WTC11 (cell line): ENCODE results near the gene ACADVL. TPM values are rescaled to one million over a fixed set of nuclear protein-coding genes. Genes with fewer than 3 reads are reported as not detected.

Experiments used
- ATAC-seq: fragments of 200-7000 bp; cut with Tn5 transposase; 2 replicates; pipeline ENCODE4 v1.10.0; 2021; ENCODE audit warnings: mild to moderate bottlenecking, moderate library complexity
- CTCF ChIA-PET: fragments of 300-600 bp; sonication (Branson Sonifier 250); formaldehyde crosslinking; loops from one replicate; lab custom pipeline; 2021; ENCODE audit warnings: antibody characterized with exemption; lab: Charles Lee
- POLR2A ChIA-PET: fragments of 350-600 bp; sonication (Branson Sonifier 250); formaldehyde crosslinking; loops from one replicate; lab custom pipeline; 2021; ENCODE audit warnings: antibody characterized with exemption; lab: Charles Lee
- DNase-seq: peaks from one replicate; pipeline ENCODE4 v3.0.0; 2021; ENCODE audit warnings: low spot score
- H3K27ac Mint-ChIP-seq: 2 replicates; pipeline ENCODE4 v1.8.0; 2021; ENCODE audit warnings: mixed read lengths
- H3K27me3 Mint-ChIP-seq: 2 replicates; pipeline ENCODE4 v1.8.0; 2021; ENCODE audit warnings: low read depth, mild to moderate bottlenecking, moderate library complexity, mixed read lengths
- H3K36me3 Mint-ChIP-seq: 2 replicates; pipeline ENCODE4 v1.8.0; 2021; ENCODE audit warnings: mixed read lengths
- H3K4me1 Mint-ChIP-seq: 2 replicates; pipeline ENCODE4 v1.8.0; 2022; ENCODE audit warnings: mixed read lengths
- H3K4me3 Mint-ChIP-seq: 2 replicates; pipeline ENCODE4 v1.8.0; 2021; ENCODE audit warnings: mild to moderate bottlenecking, moderate library complexity, mixed read lengths
- H3K9me3 Mint-ChIP-seq: 2 replicates; pipeline ENCODE4 v1.8.0; 2021; ENCODE audit warnings: mixed read lengths
- GTF2I ChIP-seq: fragments of 250-450 bp; sonication (Bioruptor Pico); conservative IDR thresholded peaks from 2 replicates; pipeline ENCODE4 v1.4.0; 2021; ENCODE audit warnings: mild to moderate bottlenecking
- NR2C2 ChIP-seq: sonication (generic); formaldehyde crosslinking; IDR thresholded peaks from 2 replicates; pipeline ENCODE4 v1.8.0; 2022; ENCODE audit warnings: mild to moderate bottlenecking, missing genetic modification reagents
- PRRX2 ChIP-seq: fragments of 250-450 bp; sonication (Bioruptor Pico); IDR thresholded peaks from 2 replicates; pipeline ENCODE4 v1.8.0; 2021; ENCODE audit warnings: mild to moderate bottlenecking
- RELA ChIP-seq: sonication (generic); formaldehyde crosslinking; IDR thresholded peaks from 2 replicates; pipeline ENCODE4 v1.8.1; 2022; ENCODE audit warnings: missing genetic modification reagents, mild to moderate bottlenecking, borderline replicate concordance
- SP1 ChIP-seq: sonication (generic); formaldehyde crosslinking; conservative IDR thresholded peaks from 2 replicates; pipeline ENCODE4 v1.8.1; 2022; ENCODE audit warnings: missing genetic modification reagents
- TEAD1 ChIP-seq: sonication (generic); formaldehyde crosslinking; IDR thresholded peaks from 2 replicates; pipeline ENCODE4 v1.8.0; 2022; ENCODE audit warnings: mild to moderate bottlenecking, missing genetic modification reagents
- ZNF232 ChIP-seq: sonication (generic); formaldehyde crosslinking; IDR thresholded peaks from 2 replicates; pipeline ENCODE4 v1.8.0; 2022; ENCODE audit warnings: mild to moderate bottlenecking, missing genetic modification reagents
- total RNA-seq: library from RNA; stranded (reverse); gene quantifications from 3 replicates; pipeline ENCODE4 v1.2.3, GENCODE V29; 2021
- TF ChIP-seq, protein P1 (sequence below): sonication (generic); formaldehyde crosslinking; IDR thresholded peaks from 2 replicates; pipeline ENCODE4 v1.8.0; 2023; ENCODE audit warnings: missing genetic modification reagents, mild to moderate bottlenecking, borderline replicate concordance
- TF ChIP-seq, protein P2 (sequence below): sonication (generic); formaldehyde crosslinking; IDR thresholded peaks from 2 replicates; pipeline ENCODE4 v1.8.0; 2022; ENCODE audit warnings: mild to moderate bottlenecking, missing genetic modification reagents
- TF ChIP-seq, protein P3 (sequence below): fragments of 250-450 bp; sonication (Bioruptor Pico); IDR thresholded peaks from 2 replicates; pipeline ENCODE4 v2.1.2; 2022; ENCODE audit warnings: mild to moderate bottlenecking, moderate library complexity
- TF ChIP-seq, protein P4 (sequence below): sonication (generic); formaldehyde crosslinking; IDR thresholded peaks from 2 replicates; pipeline ENCODE4 v1.8.1; 2023; ENCODE audit warnings: mild to moderate bottlenecking, moderate library complexity, missing genetic modification reagents
- TF ChIP-seq, protein P5 (sequence below): fragments of 250-450 bp; sonication (Bioruptor Pico); IDR thresholded peaks from 2 replicates; pipeline ENCODE4 v1.9.0; 2021; ENCODE audit warnings: mild to moderate bottlenecking, borderline replicate concordance
- TF ChIP-seq, protein P6 (sequence below): fragments of 250-450 bp; sonication (Bioruptor Pico); IDR thresholded peaks from 2 replicates; pipeline ENCODE4 v1.9.0; 2021; ENCODE audit warnings: mild to moderate bottlenecking
- TF ChIP-seq, protein P7 (sequence below): fragments of 200-600 bp; IDR thresholded peaks from 2 replicates; pipeline ENCODE4 v1.8.0; 2022; ENCODE audit warnings: antibody characterized with exemption
- TF ChIP-seq, protein P8 (sequence below): sonication (generic); formaldehyde crosslinking; IDR thresholded peaks from 2 replicates; pipeline ENCODE4 v1.8.0; 2022; ENCODE audit warnings: mild to moderate bottlenecking, missing genetic modification reagents

ACADVL gene
- total RNA-seq, 1 experiment from 2014 or later, result 236 TPM

DNA sequence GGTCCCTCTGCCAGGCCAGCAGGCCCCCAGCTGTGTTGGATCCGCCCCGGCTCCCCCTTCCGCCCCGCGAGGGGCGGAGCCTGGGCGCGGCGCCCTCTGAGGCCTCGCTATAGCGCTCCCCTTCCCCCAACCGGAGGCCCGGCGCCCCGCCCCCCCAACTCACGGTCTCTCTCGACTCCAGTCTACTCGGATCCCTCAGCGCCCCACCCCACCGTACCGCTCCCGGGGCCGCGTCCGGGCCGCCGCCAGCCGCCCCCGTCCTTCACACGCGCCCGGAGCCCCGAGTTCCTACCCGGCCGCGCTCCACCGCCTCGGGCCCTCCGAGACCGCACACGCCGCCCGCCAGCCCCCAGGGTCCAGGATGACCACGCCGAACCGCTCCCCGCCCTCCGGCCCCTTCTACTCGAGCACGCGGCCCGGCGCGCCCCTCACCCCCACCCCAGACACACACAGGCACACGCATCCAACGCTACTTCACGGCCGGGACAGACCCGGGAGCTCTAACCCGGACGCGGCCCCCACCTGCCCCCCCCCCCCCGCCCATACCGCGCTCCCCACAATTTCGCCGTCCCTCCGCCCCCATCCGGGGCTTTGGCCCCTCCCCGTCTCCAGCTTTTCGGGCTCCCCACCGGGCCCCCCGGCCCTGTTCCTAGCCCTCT, 18.2 kb downstream of the ACADVL start (continued):
- TF ChIP-seq, protein P1, sequence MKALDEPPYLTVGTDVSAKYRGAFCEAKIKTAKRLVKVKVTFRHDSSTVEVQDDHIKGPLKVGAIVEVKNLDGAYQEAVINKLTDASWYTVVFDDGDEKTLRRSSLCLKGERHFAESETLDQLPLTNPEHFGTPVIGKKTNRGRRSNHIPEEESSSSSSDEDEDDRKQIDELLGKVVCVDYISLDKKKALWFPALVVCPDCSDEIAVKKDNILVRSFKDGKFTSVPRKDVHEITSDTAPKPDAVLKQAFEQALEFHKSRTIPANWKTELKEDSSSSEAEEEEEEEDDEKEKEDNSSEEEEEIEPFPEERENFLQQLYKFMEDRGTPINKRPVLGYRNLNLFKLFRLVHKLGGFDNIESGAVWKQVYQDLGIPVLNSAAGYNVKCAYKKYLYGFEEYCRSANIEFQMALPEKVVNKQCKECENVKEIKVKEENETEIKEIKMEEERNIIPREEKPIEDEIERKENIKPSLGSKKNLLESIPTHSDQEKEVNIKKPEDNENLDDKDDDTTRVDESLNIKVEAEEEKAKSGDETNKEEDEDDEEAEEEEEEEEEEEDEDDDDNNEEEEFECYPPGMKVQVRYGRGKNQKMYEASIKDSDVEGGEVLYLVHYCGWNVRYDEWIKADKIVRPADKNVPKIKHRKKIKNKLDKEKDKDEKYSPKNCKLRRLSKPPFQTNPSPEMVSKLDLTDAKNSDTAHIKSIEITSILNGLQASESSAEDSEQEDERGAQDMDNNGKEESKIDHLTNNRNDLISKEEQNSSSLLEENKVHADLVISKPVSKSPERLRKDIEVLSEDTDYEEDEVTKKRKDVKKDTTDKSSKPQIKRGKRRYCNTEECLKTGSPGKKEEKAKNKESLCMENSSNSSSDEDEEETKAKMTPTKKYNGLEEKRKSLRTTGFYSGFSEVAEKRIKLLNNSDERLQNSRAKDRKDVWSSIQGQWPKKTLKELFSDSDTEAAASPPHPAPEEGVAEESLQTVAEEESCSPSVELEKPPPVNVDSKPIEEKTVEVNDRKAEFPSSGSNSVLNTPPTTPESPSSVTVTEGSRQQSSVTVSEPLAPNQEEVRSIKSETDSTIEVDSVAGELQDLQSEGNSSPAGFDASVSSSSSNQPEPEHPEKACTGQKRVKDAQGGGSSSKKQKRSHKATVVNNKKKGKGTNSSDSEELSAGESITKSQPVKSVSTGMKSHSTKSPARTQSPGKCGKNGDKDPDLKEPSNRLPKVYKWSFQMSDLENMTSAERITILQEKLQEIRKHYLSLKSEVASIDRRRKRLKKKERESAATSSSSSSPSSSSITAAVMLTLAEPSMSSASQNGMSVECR (CRISPR knock-in tag), result 0 out of 2 replicates have a peak, but pooled peaks have one; percentile 18
- TF ChIP-seq ZNF232 (CRISPR knock-in tag) (0 out of 2 replicates have a peak, but pooled peaks have one; percentile 32), NR2C2 (CRISPR knock-in tag) (no peak), RELA (no peak), SP1 (peak; percentile 72), PRRX2 (no peak)
- TF ChIP-seq, protein P2, sequence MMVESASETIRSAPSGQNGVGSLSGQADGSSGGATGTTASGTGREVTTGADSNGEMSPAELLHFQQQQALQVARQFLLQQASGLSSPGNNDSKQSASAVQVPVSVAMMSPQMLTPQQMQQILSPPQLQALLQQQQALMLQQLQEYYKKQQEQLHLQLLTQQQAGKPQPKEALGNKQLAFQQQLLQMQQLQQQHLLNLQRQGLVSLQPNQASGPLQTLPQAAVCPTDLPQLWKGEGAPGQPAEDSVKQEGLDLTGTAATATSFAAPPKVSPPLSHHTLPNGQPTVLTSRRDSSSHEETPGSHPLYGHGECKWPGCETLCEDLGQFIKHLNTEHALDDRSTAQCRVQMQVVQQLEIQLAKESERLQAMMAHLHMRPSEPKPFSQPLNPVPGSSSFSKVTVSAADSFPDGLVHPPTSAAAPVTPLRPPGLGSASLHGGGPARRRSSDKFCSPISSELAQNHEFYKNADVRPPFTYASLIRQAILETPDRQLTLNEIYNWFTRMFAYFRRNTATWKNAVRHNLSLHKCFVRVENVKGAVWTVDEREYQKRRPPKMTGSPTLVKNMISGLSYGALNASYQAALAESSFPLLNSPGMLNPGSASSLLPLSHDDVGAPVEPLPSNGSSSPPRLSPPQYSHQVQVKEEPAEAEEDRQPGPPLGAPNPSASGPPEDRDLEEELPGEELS, result peak; percentile 59; the same call in 1 of the 2 replicates
- TF ChIP-seq, protein P3, sequence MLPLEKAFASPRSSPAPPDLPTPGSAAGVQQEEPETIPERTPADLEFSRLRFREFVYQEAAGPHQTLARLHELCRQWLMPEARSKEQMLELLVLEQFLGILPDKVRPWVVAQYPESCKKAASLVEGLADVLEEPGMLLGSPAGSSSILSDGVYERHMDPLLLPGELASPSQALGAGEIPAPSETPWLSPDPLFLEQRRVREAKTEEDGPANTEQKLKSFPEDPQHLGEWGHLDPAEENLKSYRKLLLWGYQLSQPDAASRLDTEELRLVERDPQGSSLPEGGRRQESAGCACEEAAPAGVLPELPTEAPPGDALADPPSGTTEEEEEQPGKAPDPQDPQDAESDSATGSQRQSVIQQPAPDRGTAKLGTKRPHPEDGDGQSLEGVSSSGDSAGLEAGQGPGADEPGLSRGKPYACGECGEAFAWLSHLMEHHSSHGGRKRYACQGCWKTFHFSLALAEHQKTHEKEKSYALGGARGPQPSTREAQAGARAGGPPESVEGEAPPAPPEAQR (CRISPR knock-in tag), result no peak
- TF ChIP-seq, protein P4, sequence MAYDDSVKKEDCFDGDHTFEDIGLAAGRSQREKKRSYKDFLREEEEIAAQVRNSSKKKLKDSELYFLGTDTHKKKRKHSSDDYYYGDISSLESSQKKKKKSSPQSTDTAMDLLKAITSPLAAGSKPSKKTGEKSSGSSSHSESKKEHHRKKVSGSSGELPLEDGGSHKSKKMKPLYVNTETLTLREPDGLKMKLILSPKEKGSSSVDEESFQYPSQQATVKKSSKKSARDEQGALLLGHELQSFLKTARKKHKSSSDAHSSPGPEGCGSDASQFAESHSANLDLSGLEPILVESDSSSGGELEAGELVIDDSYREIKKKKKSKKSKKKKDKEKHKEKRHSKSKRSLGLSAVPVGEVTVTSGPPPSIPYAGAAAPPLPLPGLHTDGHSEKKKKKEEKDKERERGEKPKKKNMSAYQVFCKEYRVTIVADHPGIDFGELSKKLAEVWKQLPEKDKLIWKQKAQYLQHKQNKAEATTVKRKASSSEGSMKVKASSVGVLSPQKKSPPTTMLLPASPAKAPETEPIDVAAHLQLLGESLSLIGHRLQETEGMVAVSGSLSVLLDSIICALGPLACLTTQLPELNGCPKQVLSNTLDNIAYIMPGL (CRISPR knock-in tag), result no peak
- TF ChIP-seq, all 79 proteins: peak for 5

DNA sequence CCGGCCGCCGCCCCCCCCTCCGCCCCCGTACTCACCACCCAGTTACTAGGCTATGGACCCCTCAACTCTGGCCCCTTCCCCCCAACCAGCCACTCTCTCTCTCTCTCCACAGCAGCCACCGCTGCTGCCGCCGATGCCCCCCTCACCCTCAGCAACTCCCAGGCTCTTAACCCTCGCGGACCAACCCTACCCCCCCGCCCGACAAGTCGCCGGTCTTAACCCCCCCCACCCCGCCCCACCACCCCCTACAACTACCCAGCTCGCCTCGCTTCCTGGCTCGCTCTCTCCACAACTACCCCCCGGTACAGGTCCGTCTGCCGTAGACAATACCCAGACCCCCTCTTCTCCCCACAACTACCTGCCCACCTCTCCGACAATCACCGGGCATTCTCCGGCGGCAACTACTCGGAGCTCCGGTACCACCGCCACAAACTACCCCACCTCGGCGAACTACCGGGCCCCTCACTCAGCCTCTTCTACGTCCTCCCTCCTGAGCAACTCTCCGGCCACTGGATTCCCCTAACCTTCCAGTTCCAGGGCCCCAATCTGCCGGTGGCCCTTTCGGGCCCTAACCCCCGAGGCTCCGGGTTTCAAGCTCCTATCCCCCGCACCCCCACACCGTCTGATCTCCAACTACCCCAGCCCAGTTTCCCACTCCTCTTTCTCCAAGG, 18.8 kb downstream of the ACADVL start:
- ChIA-PET CTCF (interaction anchor here (2.0 to 6.0 kb wide), 3 partner anchors 18 to 42 kb away, joined by 10 to 36 read pairs (median 13); partner anchors contain the start of genes ACADVL and DLG4), POLR2A (interaction anchor here (1.6 to 1.8 kb wide), 2 partner anchors 18 to 91 kb away, joined by 4 to 8 read pairs; partner anchors contain the start of genes ACADVL and NEURL4)
- H3K4me3 Mint-ChIP-seq, result peak overlapping the region; percentile 95
- H3K4me1 Mint-ChIP-seq, result peaks cover 41% of the 10 kb centered on the region
- no peaks in the 10 kb centered on the region for H3K9me3 Mint-ChIP-seq
- DNase-seq (no peak), ATAC-seq (no peak)
- H3K27me3 Mint-ChIP-seq, result no peaks in the 10 kb centered on the region
- peaks cover 29% of the 10 kb centered on the region for H3K36me3 Mint-ChIP-seq
- peak overlapping the region; percentile 93 for H3K27ac Mint-ChIP-seq
- TF ChIP-seq, protein P5, sequence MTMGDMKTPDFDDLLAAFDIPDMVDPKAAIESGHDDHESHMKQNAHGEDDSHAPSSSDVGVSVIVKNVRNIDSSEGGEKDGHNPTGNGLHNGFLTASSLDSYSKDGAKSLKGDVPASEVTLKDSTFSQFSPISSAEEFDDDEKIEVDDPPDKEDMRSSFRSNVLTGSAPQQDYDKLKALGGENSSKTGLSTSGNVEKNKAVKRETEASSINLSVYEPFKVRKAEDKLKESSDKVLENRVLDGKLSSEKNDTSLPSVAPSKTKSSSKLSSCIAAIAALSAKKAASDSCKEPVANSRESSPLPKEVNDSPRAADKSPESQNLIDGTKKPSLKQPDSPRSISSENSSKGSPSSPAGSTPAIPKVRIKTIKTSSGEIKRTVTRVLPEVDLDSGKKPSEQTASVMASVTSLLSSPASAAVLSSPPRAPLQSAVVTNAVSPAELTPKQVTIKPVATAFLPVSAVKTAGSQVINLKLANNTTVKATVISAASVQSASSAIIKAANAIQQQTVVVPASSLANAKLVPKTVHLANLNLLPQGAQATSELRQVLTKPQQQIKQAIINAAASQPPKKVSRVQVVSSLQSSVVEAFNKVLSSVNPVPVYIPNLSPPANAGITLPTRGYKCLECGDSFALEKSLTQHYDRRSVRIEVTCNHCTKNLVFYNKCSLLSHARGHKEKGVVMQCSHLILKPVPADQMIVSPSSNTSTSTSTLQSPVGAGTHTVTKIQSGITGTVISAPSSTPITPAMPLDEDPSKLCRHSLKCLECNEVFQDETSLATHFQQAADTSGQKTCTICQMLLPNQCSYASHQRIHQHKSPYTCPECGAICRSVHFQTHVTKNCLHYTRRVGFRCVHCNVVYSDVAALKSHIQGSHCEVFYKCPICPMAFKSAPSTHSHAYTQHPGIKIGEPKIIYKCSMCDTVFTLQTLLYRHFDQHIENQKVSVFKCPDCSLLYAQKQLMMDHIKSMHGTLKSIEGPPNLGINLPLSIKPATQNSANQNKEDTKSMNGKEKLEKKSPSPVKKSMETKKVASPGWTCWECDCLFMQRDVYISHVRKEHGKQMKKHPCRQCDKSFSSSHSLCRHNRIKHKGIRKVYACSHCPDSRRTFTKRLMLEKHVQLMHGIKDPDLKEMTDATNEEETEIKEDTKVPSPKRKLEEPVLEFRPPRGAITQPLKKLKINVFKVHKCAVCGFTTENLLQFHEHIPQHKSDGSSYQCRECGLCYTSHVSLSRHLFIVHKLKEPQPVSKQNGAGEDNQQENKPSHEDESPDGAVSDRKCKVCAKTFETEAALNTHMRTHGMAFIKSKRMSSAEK (CRISPR knock-in tag), result no peak
- TF ChIP-seq, protein P6, sequence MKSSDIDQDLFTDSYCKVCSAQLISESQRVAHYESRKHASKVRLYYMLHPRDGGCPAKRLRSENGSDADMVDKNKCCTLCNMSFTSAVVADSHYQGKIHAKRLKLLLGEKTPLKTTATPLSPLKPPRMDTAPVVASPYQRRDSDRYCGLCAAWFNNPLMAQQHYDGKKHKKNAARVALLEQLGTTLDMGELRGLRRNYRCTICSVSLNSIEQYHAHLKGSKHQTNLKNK (CRISPR knock-in tag), result no peak
- TF ChIP-seq, protein P7, sequence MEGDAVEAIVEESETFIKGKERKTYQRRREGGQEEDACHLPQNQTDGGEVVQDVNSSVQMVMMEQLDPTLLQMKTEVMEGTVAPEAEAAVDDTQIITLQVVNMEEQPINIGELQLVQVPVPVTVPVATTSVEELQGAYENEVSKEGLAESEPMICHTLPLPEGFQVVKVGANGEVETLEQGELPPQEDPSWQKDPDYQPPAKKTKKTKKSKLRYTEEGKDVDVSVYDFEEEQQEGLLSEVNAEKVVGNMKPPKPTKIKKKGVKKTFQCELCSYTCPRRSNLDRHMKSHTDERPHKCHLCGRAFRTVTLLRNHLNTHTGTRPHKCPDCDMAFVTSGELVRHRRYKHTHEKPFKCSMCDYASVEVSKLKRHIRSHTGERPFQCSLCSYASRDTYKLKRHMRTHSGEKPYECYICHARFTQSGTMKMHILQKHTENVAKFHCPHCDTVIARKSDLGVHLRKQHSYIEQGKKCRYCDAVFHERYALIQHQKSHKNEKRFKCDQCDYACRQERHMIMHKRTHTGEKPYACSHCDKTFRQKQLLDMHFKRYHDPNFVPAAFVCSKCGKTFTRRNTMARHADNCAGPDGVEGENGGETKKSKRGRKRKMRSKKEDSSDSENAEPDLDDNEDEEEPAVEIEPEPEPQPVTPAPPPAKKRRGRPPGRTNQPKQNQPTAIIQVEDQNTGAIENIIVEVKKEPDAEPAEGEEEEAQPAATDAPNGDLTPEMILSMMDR, result no peak
- TF ChIP-seq ZNF232 (CRISPR knock-in tag) (no peak), TEAD1 (no peak), GTF2I (CRISPR knock-in tag) (no peak), PRRX2 (no peak)
- TF ChIP-seq, protein P8, sequence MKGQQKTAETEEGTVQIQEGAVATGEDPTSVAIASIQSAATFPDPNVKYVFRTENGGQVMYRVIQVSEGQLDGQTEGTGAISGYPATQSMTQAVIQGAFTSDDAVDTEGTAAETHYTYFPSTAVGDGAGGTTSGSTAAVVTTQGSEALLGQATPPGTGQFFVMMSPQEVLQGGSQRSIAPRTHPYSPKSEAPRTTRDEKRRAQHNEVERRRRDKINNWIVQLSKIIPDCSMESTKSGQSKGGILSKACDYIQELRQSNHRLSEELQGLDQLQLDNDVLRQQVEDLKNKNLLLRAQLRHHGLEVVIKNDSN (CRISPR knock-in tag), result no peak
